ENCODE results near the gene MYBL2.

- TF ChIP-seq CTCF (IDR thresholded peaks at IDR 0.05) (no peak), POLR2AphosphoS5 (IDR thresholded peaks at IDR 0.05; ENCODE audit: low read depth, low read length) (no peak), REST (IDR thresholded peaks at IDR 0.05; ENCODE audit: insufficient read depth in 1 of 2, low read depth in 2 of 2, low read length in 1 of 2) (no peak), SIN3A (IDR thresholded peaks at IDR 0.05; ENCODE audit: borderline replicate concordance, insufficient read depth, low read depth, low read length) (no peak), TCF7L2 (IDR thresholded peaks at IDR 0.05; ENCODE audit: low read depth, low read length) (no peak)
Observed at GRCh38 chr20:43750774-43751166, 83.9 kb downstream of the MYBL2 start.
